GM12878 (cell line): Measurements from ENCODE around the gene CHID1. TPM values are rescaled to one million over a fixed set of nuclear protein-coding genes. Genes with fewer than 3 reads are reported as not detected.
A peak's percentile ranks its signal among the peaks of the same experiment; 100 is the strongest.

Experiments used
- ATF7 ChIP-seq: fragments of 450-650 bp; IDR thresholded peaks from 2 replicates; pipeline ENCODE4 v1.6.1; 2016; ENCODE audit warnings: low read depth, mild to moderate bottlenecking
- BCL3 ChIP-seq: IDR thresholded peaks from 2 replicates; pipeline ENCODE4 v1.6.1; 2011; ENCODE audit warnings: borderline replicate concordance, low read depth, mild to moderate bottlenecking, moderate library complexity, low read length; ENCODE audit not compliant: insufficient read depth, poor library complexity, severe bottlenecking
- BHLHE40 ChIP-seq, 2 experiments: fragments of 450-650 bp in 1 of 2; IDR thresholded peaks; 2 replicates each; pipeline ENCODE4 v1.6.1; 2011 to 2017; ENCODE audit warnings: low read depth in 2 of 2, borderline replicate concordance in 1 of 2, improper control_type of control experiment in 1 of 2, low read length in 1 of 2, mild to moderate bottlenecking in 1 of 2
- CREB1 ChIP-seq: IDR thresholded peaks from 2 replicates; pipeline ENCODE4 v1.6.1; 2012; ENCODE audit warnings: low read depth, mild to moderate bottlenecking, inconsistent platforms
- GATAD2B ChIP-seq: fragments of 450-650 bp; conservative IDR thresholded peaks from 2 replicates; pipeline ENCODE4 v1.6.1; 2017; ENCODE audit warnings: low read depth, mild to moderate bottlenecking, moderate library complexity
- HDAC2 ChIP-seq: fragments of 200-600 bp; sonication (generic); IDR thresholded peaks from 2 replicates; pipeline ENCODE4 v1.6.1; 2017
- HDAC6 ChIP-seq: fragments of 200-600 bp; sonication (generic); IDR thresholded peaks from one replicate; pipeline ENCODE4 v1.8.0; 2017; ENCODE audit warnings: antibody characterized with exemption; ENCODE audit not compliant: unreplicated experiment
- IKZF1 ChIP-seq: fragments of 450-650 bp; conservative IDR thresholded peaks from 2 replicates; pipeline ENCODE4 v1.6.1; 2017; ENCODE audit warnings: antibody characterized with exemption, mild to moderate bottlenecking
- IKZF2 ChIP-seq, 2 experiments: fragments of 450-650 bp; IDR thresholded peaks; 2 replicates each; pipeline ENCODE4 v1.6.1; 2017; ENCODE audit warnings: mild to moderate bottlenecking in 2 of 2, moderate library complexity in 2 of 2
- IRF4 ChIP-seq: IDR thresholded peaks from 2 replicates; pipeline ENCODE4 v1.6.1; 2011; ENCODE audit warnings: low read depth, low read length
- JUND ChIP-seq: IDR thresholded peaks from 2 replicates; pipeline ENCODE4 v1.6.1; 2012; ENCODE audit warnings: low read depth, mild to moderate bottlenecking, low read length, improper control_type of control experiment, moderate library complexity
- LARP7 ChIP-seq: fragments of 450-650 bp; IDR thresholded peaks from 2 replicates; pipeline ENCODE4 v1.6.1; 2017; ENCODE audit warnings: mild to moderate bottlenecking
- MEF2B ChIP-seq: fragments of 450-650 bp; IDR thresholded peaks from 2 replicates; pipeline ENCODE4 v1.6.1; 2018; ENCODE audit warnings: mild to moderate bottlenecking, moderate library complexity; ENCODE audit not compliant: partially characterized antibody, poor library complexity, severe bottlenecking
- MTA2 ChIP-seq: fragments of 450-650 bp; IDR thresholded peaks from 2 replicates; pipeline ENCODE4 v1.6.1; 2016; ENCODE audit warnings: low read depth, mild to moderate bottlenecking, moderate library complexity
- MYC ChIP-seq: IDR thresholded peaks from 2 replicates; pipeline ENCODE4 v1.6.1; 2011; ENCODE audit warnings: mild to moderate bottlenecking, low read length, moderate library complexity, inconsistent platforms; ENCODE audit not compliant: insufficient read depth, insufficient replicate concordance, insufficient read length, severe bottlenecking
- NFXL1 ChIP-seq: fragments of 450-650 bp; IDR thresholded peaks from 2 replicates; pipeline ENCODE4 v1.6.1; 2017; ENCODE audit warnings: antibody characterized with exemption, mild to moderate bottlenecking, borderline replicate concordance
- NFYB ChIP-seq: IDR thresholded peaks from 2 replicates; pipeline ENCODE4 v1.6.1; 2011; ENCODE audit warnings: low read depth, mild to moderate bottlenecking, low read length, improper control_type of control experiment, moderate library complexity; ENCODE audit not compliant: insufficient read depth
- NR2F1 ChIP-seq: fragments of 450-650 bp; conservative IDR thresholded peaks from 2 replicates; pipeline ENCODE4 v1.6.1; 2017; ENCODE audit warnings: mild to moderate bottlenecking
- POLR2A ChIP-seq: IDR thresholded peaks from 2 replicates; pipeline ENCODE4 v1.6.1; 2011; ENCODE audit warnings: low read depth, mild to moderate bottlenecking, low read length
- POLR2AphosphoS2 ChIP-seq: IDR thresholded peaks from 2 replicates; pipeline ENCODE4 v1.6.1; 2011; ENCODE audit warnings: low read depth, mild to moderate bottlenecking, low read length, improper control_type of control experiment, moderate library complexity
- SREBF1 ChIP-seq: IDR thresholded peaks from 2 replicates; pipeline ENCODE4 v1.6.1; 2012; ENCODE audit warnings: mild to moderate bottlenecking, low read length
- TCF3 ChIP-seq: IDR thresholded peaks from 2 replicates; pipeline ENCODE4 v1.6.1; 2012; ENCODE audit warnings: low read depth, mild to moderate bottlenecking, low read length, borderline replicate concordance; ENCODE audit not compliant: insufficient read depth
- USF1 ChIP-seq: IDR thresholded peaks from 2 replicates; pipeline ENCODE4 v1.6.1; 2011; ENCODE audit warnings: borderline replicate concordance, low read depth, mild to moderate bottlenecking, moderate library complexity, mixed read lengths, low read length; ENCODE audit not compliant: insufficient read depth; ENCODE audit errors: extremely low read length
- polyA plus RNA-seq, 11 experiments: library from polyadenylated mRNA; depleted of rRNA in 4 of 11; unstranded in 6 of 11; stranded (reverse) in 5 of 11; fragments of >200 nt; fragmentation: Nextera tagmentation in 4 of 11; fragmentation: Illumina TruSeq in 1 of 11; extraction: Ambion mirVana in 4 of 11; extraction: Trizol in 1 of 11; gene quantifications; 1 replicate in 1 of 11; 2 replicates in 10 of 11; pipeline versions ENCODE4 v1.2.1 to v1.2.3, GENCODE V29; 2011 to 2016; ENCODE audit warnings: inconsistent platforms in 2 of 11, missing spikeins in 2 of 11, low read depth in 1 of 11
- total RNA-seq, 4 experiments: library from RNA; depleted of rRNA in 3 of 4; stranded (reverse); fragments of >200 nt in 3 of 4; fragmentation: Illumina TruSeq in 1 of 4; extraction: Trizol in 1 of 4; gene quantifications; 2 replicates each; pipeline versions ENCODE4 v1.2.1 to v1.2.3, GENCODE V29; 2013 to 2021
- TF ChIP-seq, protein P1 (sequence below): IDR thresholded peaks from 2 replicates; pipeline ENCODE4 v1.6.1; 2012; ENCODE audit warnings: mild to moderate bottlenecking, low read depth, low read length

Gene CHID1
- total and polyA plus RNA-seq, 10 of the 15 experiments (the other 5 are each of a cell fraction or from before 2014, with no cell fraction given), result 4.8 to 75.2 (median 30.1) TPM

DNA sequence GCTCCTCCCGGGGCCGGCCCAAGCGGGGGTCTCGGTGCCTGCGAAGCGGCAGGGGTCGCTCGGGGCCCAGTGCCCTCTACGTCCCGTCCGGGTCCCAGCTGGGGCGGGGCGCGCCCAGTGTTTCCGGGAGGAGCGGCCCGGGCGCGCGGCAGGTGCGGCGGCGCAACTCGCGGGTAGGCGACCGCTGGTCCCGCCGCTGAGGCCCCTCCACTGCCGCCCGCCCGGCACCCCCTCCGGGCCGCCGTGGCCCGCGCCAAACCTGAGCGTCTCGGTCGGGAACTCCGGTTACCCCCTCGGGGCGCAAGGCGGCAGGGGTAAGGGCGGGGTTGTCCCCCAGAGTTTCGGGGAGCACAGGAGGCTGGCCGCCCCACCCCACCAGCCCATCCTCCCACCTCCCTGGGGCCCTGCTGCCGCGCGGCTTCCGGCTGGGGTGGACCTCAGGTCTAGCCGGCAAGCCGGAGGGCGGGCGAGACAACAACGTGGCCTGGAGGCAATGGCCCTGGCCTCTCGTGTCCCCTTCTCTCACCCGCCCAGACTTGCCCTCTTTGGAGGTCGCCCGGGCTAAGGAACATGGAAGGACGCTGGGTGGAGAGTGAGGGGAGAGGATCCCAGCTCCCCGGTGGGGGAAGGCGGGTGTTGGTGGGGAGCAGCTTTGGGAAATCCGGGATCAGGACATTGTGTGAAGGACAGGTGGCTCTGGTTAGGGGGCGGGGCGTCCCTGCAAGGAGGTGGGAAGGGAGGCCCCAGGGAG is 83.3 kb downstream of the CHID1 start (continued):
- TF ChIP-seq POLR2AphosphoS2 (no peak), USF1 (no peak), MEF2B (peak; percentile 78), NFYB (no peak), NR2F1 (peak; percentile 42; the same call in 1 of the 2 replicates), CREB1 (0 out of 2 replicates have a peak, but pooled peaks have one; percentile 8), HDAC2 (no peak), IRF4 (no peak), HDAC6 (peak; percentile 24), IKZF1 (peak; percentile 70), MYC (peak; percentile 52), GATAD2B (peak; percentile 96), JUND (no peak), POLR2A (peak; percentile 74), BCL3 (no peak), MTA2 (no peak), SREBF1 (no peak), IKZF2 (IDR thresholded peaks at IDR 0.05) (peak; percentile 45 to 49; a peak in 3 of 4 replicates), LARP7 (no peak; the same call in none of the 2 replicates), ATF7 (no peak), BHLHE40 (IDR thresholded peaks at IDR 0.05; ENCODE audit: borderline replicate concordance in 1 of 2, low read depth in 2 of 2, low read length in 1 of 2) (peak; percentile 54 to 88; a peak in 3 of 4 replicates), TCF3 (0 out of 2 replicates have a peak, but pooled peaks have one; percentile 10), NFXL1 (no peak)
- TF ChIP-seq, protein P1, sequence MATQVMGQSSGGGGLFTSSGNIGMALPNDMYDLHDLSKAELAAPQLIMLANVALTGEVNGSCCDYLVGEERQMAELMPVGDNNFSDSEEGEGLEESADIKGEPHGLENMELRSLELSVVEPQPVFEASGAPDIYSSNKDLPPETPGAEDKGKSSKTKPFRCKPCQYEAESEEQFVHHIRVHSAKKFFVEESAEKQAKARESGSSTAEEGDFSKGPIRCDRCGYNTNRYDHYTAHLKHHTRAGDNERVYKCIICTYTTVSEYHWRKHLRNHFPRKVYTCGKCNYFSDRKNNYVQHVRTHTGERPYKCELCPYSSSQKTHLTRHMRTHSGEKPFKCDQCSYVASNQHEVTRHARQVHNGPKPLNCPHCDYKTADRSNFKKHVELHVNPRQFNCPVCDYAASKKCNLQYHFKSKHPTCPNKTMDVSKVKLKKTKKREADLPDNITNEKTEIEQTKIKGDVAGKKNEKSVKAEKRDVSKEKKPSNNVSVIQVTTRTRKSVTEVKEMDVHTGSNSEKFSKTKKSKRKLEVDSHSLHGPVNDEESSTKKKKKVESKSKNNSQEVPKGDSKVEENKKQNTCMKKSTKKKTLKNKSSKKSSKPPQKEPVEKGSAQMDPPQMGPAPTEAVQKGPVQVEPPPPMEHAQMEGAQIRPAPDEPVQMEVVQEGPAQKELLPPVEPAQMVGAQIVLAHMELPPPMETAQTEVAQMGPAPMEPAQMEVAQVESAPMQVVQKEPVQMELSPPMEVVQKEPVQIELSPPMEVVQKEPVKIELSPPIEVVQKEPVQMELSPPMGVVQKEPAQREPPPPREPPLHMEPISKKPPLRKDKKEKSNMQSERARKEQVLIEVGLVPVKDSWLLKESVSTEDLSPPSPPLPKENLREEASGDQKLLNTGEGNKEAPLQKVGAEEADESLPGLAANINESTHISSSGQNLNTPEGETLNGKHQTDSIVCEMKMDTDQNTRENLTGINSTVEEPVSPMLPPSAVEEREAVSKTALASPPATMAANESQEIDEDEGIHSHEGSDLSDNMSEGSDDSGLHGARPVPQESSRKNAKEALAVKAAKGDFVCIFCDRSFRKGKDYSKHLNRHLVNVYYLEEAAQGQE, result no peak
